ENCODE results near the gene ATG16L2. TPM values are rescaled to one million over a fixed set of nuclear protein-coding genes. Genes with fewer than 3 reads are reported as not detected.

ATG16L2 gene
- total RNA-seq, 1 experiment from 2014 or later, result 17.3 TPM

- no peak overlapping the region for H4K91ac ChIP-seq (ENCODE audit: insufficient read length, low read depth, low read length)
- H3K4me1 ChIP-seq (ENCODE audit: insufficient read depth, low read length), result no peaks in the 10 kb centered on the region
- Mint-ChIP-seq H3K4me3 (no peak overlapping the region), H3K36me3 (ENCODE audit: insufficient read depth in 1 of 3, low read depth in 3 of 3) (no peaks in the 10 kb centered on the region; a peak in 1 of 7 replicates), H3K27ac (0 out of 7 replicates have a peak overlapping the region, but pooled peaks of 1 of the 3 experiments have one; percentile 71), H3K27me3 (ENCODE audit: low read depth) (peaks cover 6% of the 10 kb centered on the region), H3K9me3 (no peaks in the 10 kb centered on the region), H3K4me1 (peaks cover 5 to 26% of the 10 kb centered on the region in 2 experiments; a peak in 3 of 4 replicates)
- no peak overlapping the region for H3K56ac ChIP-seq (ENCODE audit: insufficient read length, low read depth, low read length)
- no peak overlapping the region for H2BK5ac ChIP-seq (ENCODE audit: insufficient read length, low read length)
- no peak overlapping the region for H3K14ac ChIP-seq (ENCODE audit: insufficient read depth, low read length)
- H3K79me2 ChIP-seq (ENCODE audit: insufficient read depth, low read length), result no peaks in the 10 kb centered on the region
- no peak overlapping the region for H2BK20ac ChIP-seq (ENCODE audit: low read depth, low read length, poor library complexity, severe bottlenecking)
- no peaks in the 10 kb centered on the region for H3K9me3 ChIP-seq (ENCODE audit: control insufficient read depth, low read depth, low read length)
- no peak overlapping the region for H3K18ac ChIP-seq (ENCODE audit: insufficient read length, low read depth, low read length)
- no peak overlapping the region for H2BK12ac ChIP-seq (ENCODE audit: insufficient read length, low read depth, low read length)
- no peak overlapping the region for H3T11ph ChIP-seq (ENCODE audit: low read length)
- no peaks in the 10 kb centered on the region for H3K79me1 ChIP-seq (ENCODE audit: insufficient read depth, low read depth, low read length, poor library complexity, severe bottlenecking)
- no peak for TF ChIP-seq CTCF (conservative IDR thresholded peaks at IDR 0.05)
- H4K8ac ChIP-seq (replicated peaks; ENCODE audit: insufficient read length, low read depth, low read length), result no peak overlapping the region
- no peak overlapping the region for H2BK15ac ChIP-seq (ENCODE audit: low read depth, low read length)
- no peak overlapping the region for H3K4me2 ChIP-seq (ENCODE audit: insufficient read depth, insufficient read length, low read length)
- H3K23ac ChIP-seq (ENCODE audit: insufficient read length, low read depth, low read length), result no peak overlapping the region
- no CpG with 5 or more reads among the region's 7 CpGs for WGBS (ENCODE audit: extremely low coverage, insufficient read length, low lambda C conversion rate)
- H2AFZ ChIP-seq (ENCODE audit: low read length), result no peak overlapping the region
- no peak overlapping the region for H4K5ac ChIP-seq (ENCODE audit: insufficient read length, low read depth, low read length)
- H3K23me2 ChIP-seq (ENCODE audit: insufficient read length, low read depth, low read length, poor library complexity, severe bottlenecking), result no peaks in the 10 kb centered on the region
- H3K27me3 ChIP-seq (ENCODE audit: insufficient read depth, low read length), result no peaks in the 10 kb centered on the region
- H3K4ac ChIP-seq (ENCODE audit: low read depth, low read length), result no peak overlapping the region
- no peak overlapping the region for H2AK5ac ChIP-seq (ENCODE audit: insufficient read length, low read length)
- DNase-seq, result no peak
- H3K9ac ChIP-seq (ENCODE audit: extremely low read depth, insufficient read length, low read length), result no peak overlapping the region
- H3K27ac ChIP-seq (ENCODE audit: insufficient read length, low read depth, low read length), result no peak overlapping the region
- no peaks in the 10 kb centered on the region for H4K20me1 ChIP-seq (ENCODE audit: control insufficient read depth, insufficient read depth, insufficient read length)
- no peak overlapping the region for H2BK120ac ChIP-seq (ENCODE audit: low read depth, low read length, poor library complexity, severe bottlenecking)
These were observed 38.7 kb upstream of the ATG16L2 start for GRCh38 chr11:72775288-72776110.
